Activated T-helper 17 cell treated with anti-CD3 and anti-CD28 coated beads, Interleukin-2, amount 50 U/mL, for 72 hours (primary cell): Measurements from ENCODE around the gene ATMIN. TPM values are rescaled to one million over a fixed set of nuclear protein-coding genes. Genes with fewer than 3 reads are reported as not detected.
A peak's percentile ranks its signal among the peaks of the same experiment; 100 is the strongest.

Experiments
- ATAC-seq: fragments of 150-1000 bp; cut with Tn5 transposase; replicated peaks from 2 replicates; pipeline ENCODE4 v1.10.0; 2021; ENCODE audit warnings: mild to moderate bottlenecking, moderate library complexity
- H3K27ac Mint-ChIP-seq: one replicate; pipeline ENCODE4 v1.8.0; 2022; ENCODE audit warnings: mixed read lengths
- H3K27me3 Mint-ChIP-seq: one replicate; pipeline ENCODE4 v1.8.0; 2022; ENCODE audit warnings: mixed read lengths
- H3K36me3 Mint-ChIP-seq: one replicate; pipeline ENCODE4 v1.8.0; 2022; ENCODE audit warnings: low read depth, mild to moderate bottlenecking, mixed read lengths
- H3K4me1 Mint-ChIP-seq: one replicate; pipeline ENCODE4 v1.8.0; 2022; ENCODE audit warnings: mixed read lengths
- H3K4me3 Mint-ChIP-seq: one replicate; pipeline ENCODE4 v1.8.0; 2022; ENCODE audit warnings: mild to moderate bottlenecking, mixed read lengths
- H3K9me3 Mint-ChIP-seq: one replicate; pipeline ENCODE4 v1.8.0; 2022; ENCODE audit warnings: mixed read lengths
- total RNA-seq, 2 donors: library from RNA; stranded (reverse); gene quantifications; one replicate each; pipeline ENCODE4 v1.2.3, GENCODE V29; 2022

ATMIN gene
- total RNA-seq, 2 donors from 2014 or later: 14.3 to 20.6 TPM

DNA sequence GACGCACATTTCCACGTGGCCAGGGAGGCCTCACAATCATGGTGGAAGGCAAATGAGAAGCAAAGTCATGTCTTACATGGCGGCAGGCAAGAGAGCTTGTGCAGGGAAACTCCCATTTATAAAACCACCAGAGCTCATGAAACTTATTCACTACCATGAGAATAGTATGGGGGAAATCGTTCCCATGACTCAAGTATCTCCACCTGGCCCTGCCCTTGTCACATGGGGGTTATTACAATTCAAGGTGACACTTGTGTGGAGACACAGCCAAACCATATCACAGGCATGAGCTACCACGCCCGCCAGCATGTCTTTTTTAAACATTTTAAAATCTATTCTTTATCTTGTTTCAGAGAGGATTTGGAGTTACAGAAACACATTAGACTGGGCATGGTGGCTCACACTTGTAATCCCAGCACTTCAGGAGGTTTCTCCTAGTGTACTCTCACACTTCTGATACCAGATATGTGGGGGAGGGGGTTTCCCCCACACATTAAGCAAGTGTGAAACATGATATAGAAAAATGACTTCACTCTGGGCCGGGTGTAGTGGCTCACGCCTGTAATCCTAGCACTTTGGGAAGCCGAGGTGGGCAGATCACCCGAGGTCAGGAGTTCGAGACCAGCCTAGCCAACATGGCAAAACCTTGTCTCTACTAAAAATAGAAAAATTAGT lies 5.6 kb upstream of the ATMIN start:
- Mint-ChIP-seq H3K27ac (peak overlapping the region; percentile 76), H3K4me1 (peaks cover 4% of the 10 kb centered on the region), H3K27me3 (no peaks in the 10 kb centered on the region), H3K4me3 (peak overlapping the region; percentile 50), H3K9me3 (no peaks in the 10 kb centered on the region), H3K36me3 (peaks cover 52% of the 10 kb centered on the region)
- ATAC-seq: peak; percentile 92

- no peaks in the 10 kb centered on the region for H3K9me3 Mint-ChIP-seq
- H3K36me3 Mint-ChIP-seq: peaks cover 29% of the 10 kb centered on the region
- peak overlapping the region; percentile 58 for H3K27ac Mint-ChIP-seq
Measured at GRCh38 chr16:81035975-81036750, 521 bp downstream of the ATMIN start.

DNA sequence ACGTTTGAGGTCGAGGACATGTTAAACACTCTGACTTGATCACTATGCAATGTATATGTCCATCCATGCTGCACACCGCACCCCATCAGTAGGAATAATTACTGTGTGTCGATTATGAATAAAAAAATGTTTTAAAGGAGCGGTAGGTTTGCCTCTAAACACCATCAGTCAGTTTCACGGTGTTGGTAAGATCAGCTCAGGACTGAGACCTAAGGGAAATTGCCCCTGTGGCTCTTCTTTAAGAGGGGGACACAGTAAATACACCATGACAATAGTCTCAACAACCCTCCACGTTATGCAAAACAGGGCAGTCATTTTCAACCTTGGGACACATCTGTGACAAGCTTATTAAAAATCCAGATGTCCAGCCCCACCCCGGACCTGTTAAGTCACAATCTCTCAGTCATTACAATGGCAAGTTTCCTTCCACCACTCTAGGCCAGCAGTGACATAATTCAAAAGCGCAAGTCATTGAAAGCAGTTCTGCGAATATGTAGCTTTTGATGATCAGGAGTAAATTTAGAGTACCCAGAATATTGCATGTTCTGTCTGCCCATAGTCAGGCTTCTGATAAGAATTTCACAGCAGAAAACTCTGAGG lies 1.2 kb downstream of the ATMIN start:
- peak overlapping the region; percentile 58 for H3K27ac Mint-ChIP-seq
- ATAC-seq: no peak
- H3K27me3 Mint-ChIP-seq: no peaks in the 10 kb centered on the region
- H3K9me3 Mint-ChIP-seq: no peaks in the 10 kb centered on the region
- peaks cover 29% of the 10 kb centered on the region for H3K36me3 Mint-ChIP-seq
- peaks cover 15% of the 10 kb centered on the region for H3K4me1 Mint-ChIP-seq
- peak overlapping the region; percentile 82 for H3K4me3 Mint-ChIP-seq

More at GRCh38 chr16:81035975-81036750, 521 bp downstream of the ATMIN start:
- Mint-ChIP-seq H3K4me1 (peaks cover 15% of the 10 kb centered on the region), H3K27me3 (no peaks in the 10 kb centered on the region), H3K4me3 (peak overlapping the region; percentile 82)
- ATAC-seq: peak; percentile 72

DNA sequence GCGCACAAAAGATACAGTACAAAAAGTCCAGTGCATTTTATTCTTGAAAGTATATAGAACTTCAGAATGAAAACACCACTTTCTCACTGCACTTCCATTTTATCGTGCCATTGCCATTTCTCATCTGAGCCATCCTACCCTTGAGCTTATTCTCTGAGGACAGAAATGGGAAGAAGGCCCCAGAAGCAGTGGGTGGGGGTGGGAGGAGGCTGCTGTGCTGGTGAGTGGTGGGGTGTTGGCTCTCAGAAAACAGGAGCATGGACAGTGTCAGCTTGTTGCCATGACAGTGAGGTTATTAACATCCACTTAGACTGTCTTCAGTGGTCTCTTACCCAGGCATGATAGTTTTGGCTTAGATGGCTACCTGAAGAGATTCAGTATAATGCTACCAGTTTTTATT lies 4.5 kb downstream of the ATMIN start:
- Mint-ChIP-seq H3K36me3 (peaks cover 62% of the 10 kb centered on the region), H3K4me1 (peaks cover 15% of the 10 kb centered on the region), H3K4me3 (no peak overlapping the region), H3K9me3 (no peaks in the 10 kb centered on the region), H3K27me3 (no peaks in the 10 kb centered on the region), H3K27ac (no peak overlapping the region)
- no peak for ATAC-seq

DNA sequence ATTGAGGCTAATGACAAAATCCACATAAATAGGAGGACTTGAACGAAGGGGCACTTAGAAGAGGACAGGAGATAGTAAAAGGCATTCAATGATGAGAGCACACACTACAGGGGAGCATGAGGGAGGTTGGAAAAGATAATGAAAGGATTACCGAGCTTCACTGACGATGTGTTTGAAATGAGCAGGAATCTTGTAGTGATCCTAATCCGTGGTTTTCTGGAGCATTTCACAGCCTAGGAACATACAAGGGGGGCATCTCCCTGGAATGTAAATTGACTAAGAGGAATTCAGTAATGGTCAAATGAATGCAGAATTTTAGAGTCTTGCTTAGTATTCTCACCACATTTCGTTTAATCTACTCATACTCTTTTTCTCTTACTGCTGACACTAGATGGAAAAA lies 5.2 kb downstream of the ATMIN start:
- ATAC-seq: no peak
- H3K27me3 Mint-ChIP-seq: no peaks in the 10 kb centered on the region
- H3K4me1 Mint-ChIP-seq: peaks cover 15% of the 10 kb centered on the region
- no peaks in the 10 kb centered on the region for H3K9me3 Mint-ChIP-seq
- no peak overlapping the region for H3K4me3 Mint-ChIP-seq
- H3K36me3 Mint-ChIP-seq: peaks cover 68% of the 10 kb centered on the region
- no peak overlapping the region for H3K27ac Mint-ChIP-seq

- H3K9me3 Mint-ChIP-seq: no peaks in the 10 kb centered on the region
- H3K4me3 Mint-ChIP-seq: no peak overlapping the region
- H3K36me3 Mint-ChIP-seq: peaks cover 68% of the 10 kb centered on the region
- no peak overlapping the region for H3K27ac Mint-ChIP-seq
- ATAC-seq: no peak
- H3K27me3 Mint-ChIP-seq: no peaks in the 10 kb centered on the region
- H3K4me1 Mint-ChIP-seq: peaks cover 14% of the 10 kb centered on the region
Measured at GRCh38 chr16:81041696-81042095, 6.1 kb downstream of the ATMIN start.

GRCh38 chr16:81042821-81043220 lies 7.2 kb downstream of the ATMIN start:
- no peak for ATAC-seq
- Mint-ChIP-seq H3K27ac (no peak overlapping the region), H3K4me3 (no peak overlapping the region), H3K9me3 (no peaks in the 10 kb centered on the region), H3K36me3 (peaks cover 68% of the 10 kb centered on the region), H3K27me3 (no peaks in the 10 kb centered on the region), H3K4me1 (peaks cover 5% of the 10 kb centered on the region)

DNA sequence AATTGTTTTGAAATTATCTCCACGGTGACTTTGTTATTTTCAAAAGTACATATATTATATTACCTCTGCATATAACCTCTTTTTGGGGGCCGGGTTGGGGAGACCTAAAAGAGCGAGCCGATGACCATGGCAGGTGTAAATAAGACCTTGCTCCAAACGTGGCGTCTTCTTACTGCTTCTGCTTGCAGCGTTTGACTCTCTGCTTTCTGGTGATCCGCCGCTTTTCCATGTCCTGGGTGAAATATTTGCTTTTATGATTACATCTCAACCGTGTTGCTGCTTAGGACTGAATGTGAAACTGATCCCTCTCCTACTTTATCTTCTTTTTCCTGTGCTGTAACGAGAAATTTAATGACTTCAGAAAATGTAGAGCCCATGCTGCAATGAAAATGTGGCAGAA lies 18.1 kb downstream of the ATMIN start:
- Mint-ChIP-seq H3K9me3 (peaks cover 11% of the 10 kb centered on the region), H3K4me3 (no peak overlapping the region), H3K4me1 (no peaks in the 10 kb centered on the region), H3K36me3 (no peaks in the 10 kb centered on the region), H3K27ac (no peak overlapping the region), H3K27me3 (no peaks in the 10 kb centered on the region)
- ATAC-seq: no peak

GRCh38 chr16:81060576-81061306 lies 25.1 kb downstream of the ATMIN start:
- no peaks in the 10 kb centered on the region for H3K9me3 Mint-ChIP-seq
- no peaks in the 10 kb centered on the region for H3K27me3 Mint-ChIP-seq
- no peak for ATAC-seq
- no peak overlapping the region for H3K4me3 Mint-ChIP-seq
- H3K27ac Mint-ChIP-seq: no peak overlapping the region
- no peaks in the 10 kb centered on the region for H3K36me3 Mint-ChIP-seq
- H3K4me1 Mint-ChIP-seq: no peaks in the 10 kb centered on the region

- no peak overlapping the region for H3K27ac Mint-ChIP-seq
- no peaks in the 10 kb centered on the region for H3K4me1 Mint-ChIP-seq
- no peaks in the 10 kb centered on the region for H3K36me3 Mint-ChIP-seq
- no peak overlapping the region for H3K4me3 Mint-ChIP-seq
- no peak for ATAC-seq
- no peaks in the 10 kb centered on the region for H3K9me3 Mint-ChIP-seq
- no peaks in the 10 kb centered on the region for H3K27me3 Mint-ChIP-seq
Measured at GRCh38 chr16:81061307-81061640, 25.6 kb downstream of the ATMIN start.

GRCh38 chr16:81061871-81062608 lies 26.4 kb downstream of the ATMIN start:
- H3K9me3 Mint-ChIP-seq: no peaks in the 10 kb centered on the region
- H3K27ac Mint-ChIP-seq: no peak overlapping the region
- H3K4me3 Mint-ChIP-seq: no peak overlapping the region
- H3K27me3 Mint-ChIP-seq: no peaks in the 10 kb centered on the region
- ATAC-seq: no peak
- H3K36me3 Mint-ChIP-seq: no peaks in the 10 kb centered on the region
- no peaks in the 10 kb centered on the region for H3K4me1 Mint-ChIP-seq

GRCh38 chr16:81066681-81067080 lies 31.0 kb downstream of the ATMIN start:
- Mint-ChIP-seq H3K4me1 (no peaks in the 10 kb centered on the region), H3K27ac (peak overlapping the region; percentile 24), H3K27me3 (peaks cover 3% of the 10 kb centered on the region), H3K36me3 (no peaks in the 10 kb centered on the region), H3K9me3 (no peaks in the 10 kb centered on the region), H3K4me3 (no peak overlapping the region)
- ATAC-seq: no peak

DNA sequence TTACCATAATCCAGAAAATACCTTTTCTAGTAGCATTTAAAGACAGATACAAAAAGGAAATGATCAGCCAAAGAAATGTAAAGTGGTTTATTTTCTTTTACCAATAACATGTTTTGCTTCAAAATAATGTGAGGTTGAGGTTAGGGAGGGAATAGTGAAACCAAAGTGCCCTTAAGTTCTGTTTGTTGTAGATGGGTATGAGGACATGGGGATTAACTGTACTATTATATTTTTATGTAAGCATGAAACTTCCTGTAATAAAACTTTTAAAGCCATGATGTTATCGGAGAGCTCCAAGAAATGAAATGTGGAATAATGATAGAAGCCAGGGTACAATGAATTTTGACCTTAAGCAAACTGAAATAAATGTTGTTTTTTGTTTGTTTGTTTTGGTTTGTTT lies 31.5 kb downstream of the ATMIN start:
- H3K36me3 Mint-ChIP-seq: no peaks in the 10 kb centered on the region
- H3K27me3 Mint-ChIP-seq: peaks cover 3% of the 10 kb centered on the region
- no peak overlapping the region for H3K4me3 Mint-ChIP-seq
- no peak for ATAC-seq
- no peaks in the 10 kb centered on the region for H3K9me3 Mint-ChIP-seq
- H3K27ac Mint-ChIP-seq: peak overlapping the region; percentile 24
- no peaks in the 10 kb centered on the region for H3K4me1 Mint-ChIP-seq

DNA sequence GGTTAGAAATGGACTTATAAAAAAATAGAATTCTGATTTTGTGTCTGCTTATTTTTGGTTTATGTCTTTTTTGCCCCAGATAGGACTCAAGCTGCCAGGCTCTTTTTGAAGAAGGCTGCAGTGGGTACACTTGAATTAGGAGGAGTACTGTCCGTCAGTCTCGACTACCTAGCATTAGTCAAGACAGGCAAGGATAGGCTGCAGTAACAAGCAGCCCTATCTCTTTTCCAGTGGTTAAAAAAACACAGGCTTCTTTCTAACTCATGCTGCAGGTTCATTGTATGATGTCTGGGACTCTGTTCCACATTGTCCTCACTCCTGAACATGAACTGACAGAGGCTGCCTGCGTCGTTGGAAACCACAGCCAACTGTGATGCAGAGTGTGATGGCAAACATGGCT lies 33.4 kb downstream of the ATMIN start:
- no peak overlapping the region for H3K27ac Mint-ChIP-seq
- H3K36me3 Mint-ChIP-seq: no peaks in the 10 kb centered on the region
- H3K4me3 Mint-ChIP-seq: no peak overlapping the region
- ATAC-seq: no peak
- H3K9me3 Mint-ChIP-seq: no peaks in the 10 kb centered on the region
- no peaks in the 10 kb centered on the region for H3K4me1 Mint-ChIP-seq
- peaks cover 3% of the 10 kb centered on the region for H3K27me3 Mint-ChIP-seq
